IPS-NIHi7 (cell line): ENCODE data around the gene TMEM185B.
"Not testable (repeated sequence)": the region's sequence is repeated elsewhere in the genome, so short reads cannot be mapped to it uniquely, and the experiment has no call there.

Experiments used
- DNase-seq: peaks from one replicate; pipeline ENCODE4 v3.0.0; 2012; ENCODE audit warnings: mixed read lengths; ENCODE audit errors: extremely low spot score

TMEM185B gene

GRCh38 chr2:120208381-120209353 lies 14.5 kb downstream of the TMEM185B start:
- DNase-seq: no peak

GRCh38 chr2:120206022-120206581 lies 17.1 kb downstream of the TMEM185B start:
- peak; percentile 82 for DNase-seq

GRCh38 chr2:120204945-120205670 lies 18.1 kb downstream of the TMEM185B start:
- no peak for DNase-seq

GRCh38 chr2:120204417-120204816 lies 18.8 kb downstream of the TMEM185B start:
- no peak for DNase-seq

- peak; percentile 46 for DNase-seq
Measured at GRCh38 chr2:120204022-120204405, 19.2 kb downstream of the TMEM185B start.

- no peak for DNase-seq
Measured at GRCh38 chr2:120203251-120204021, 19.8 kb downstream of the TMEM185B start.

- DNase-seq: not testable (repeated sequence)
Measured at GRCh38 chr2:120199817-120200459, 23.3 kb downstream of the TMEM185B start.

GRCh38 chr2:120195553-120195952 lies 27.6 kb downstream of the TMEM185B start:
- DNase-seq: no peak

- no peak for DNase-seq
Measured at GRCh38 chr2:120192280-120192679, 30.9 kb downstream of the TMEM185B start.

- peak; percentile 1 for DNase-seq
Measured at GRCh38 chr2:120189189-120189588, 34.0 kb downstream of the TMEM185B start.

- no peak for DNase-seq
Measured at GRCh38 chr2:120182019-120182560, 41.1 kb downstream of the TMEM185B start.

GRCh38 chr2:120180066-120180465 lies 43.1 kb downstream of the TMEM185B start:
- peak; percentile 75 for DNase-seq

- DNase-seq: no peak
Measured at GRCh38 chr2:120179396-120179795, 43.8 kb downstream of the TMEM185B start.

- DNase-seq: no peak
Measured at GRCh38 chr2:120177973-120178372, 45.2 kb downstream of the TMEM185B start.

- DNase-seq: peak; percentile 31
Measured at GRCh38 chr2:120177001-120177621, 46.1 kb downstream of the TMEM185B start.

GRCh38 chr2:120176526-120176925 lies 46.7 kb downstream of the TMEM185B start:
- DNase-seq: no peak

- peak; percentile 67 for DNase-seq
Measured at GRCh38 chr2:120174963-120175581, 48.1 kb downstream of the TMEM185B start.
